Karpas-422 (cell line): ENCODE measurements around the gene TOPORS. TPM values are rescaled to one million over a fixed set of nuclear protein-coding genes. Genes with fewer than 3 reads are reported as not detected.

ENCODE experiments used
- DNase-seq: peaks from one replicate; pipeline ENCODE4 v3.0.0-alpha.2; 2015
- H2AFZ ChIP-seq: fragments of 200-600 bp; sonication (generic); 2 replicates; pipeline ENCODE4 v1.6.1; 2014; ENCODE audit warnings: antibody characterized with exemption, low read length, mixed read lengths
- H3K27ac ChIP-seq: fragments of 200-600 bp; sonication (generic); 2 replicates; pipeline ENCODE4 v1.5.1; 2014; ENCODE audit warnings: mild to moderate bottlenecking, low read length, moderate library complexity
- H3K27me3 ChIP-seq: fragments of 200-600 bp; sonication (generic); 2 replicates; pipeline ENCODE4 v1.6.1; 2014; ENCODE audit warnings: low read length, mixed read lengths
- H3K36me3 ChIP-seq: fragments of 200-600 bp; sonication (generic); 2 replicates; pipeline ENCODE4 v1.6.1; 2014; ENCODE audit warnings: low read length, mixed read lengths; ENCODE audit not compliant: insufficient read depth
- H3K4me1 ChIP-seq: fragments of 200-600 bp; sonication (generic); 2 replicates; pipeline ENCODE4 v1.6.1; 2014; ENCODE audit warnings: mild to moderate bottlenecking, low read length, mixed read lengths
- H3K4me2 ChIP-seq: fragments of 200-600 bp; sonication (generic); 2 replicates; pipeline ENCODE4 v1.6.1; 2014; ENCODE audit warnings: low read length, low read depth, mild to moderate bottlenecking; ENCODE audit not compliant: poor library complexity, severe bottlenecking
- H3K4me3 ChIP-seq: fragments of 200-600 bp; sonication (generic); 2 replicates; pipeline ENCODE4 v1.5.1; 2014; ENCODE audit warnings: mild to moderate bottlenecking, antibody characterized with exemption, low read length, mixed read lengths
- H3K79me2 ChIP-seq: fragments of 200-600 bp; sonication (generic); 2 replicates; pipeline ENCODE4 v1.6.1; 2014; ENCODE audit warnings: mild to moderate bottlenecking, low read length, mixed read lengths
- H3K9ac ChIP-seq: fragments of 200-600 bp; sonication (generic); 2 replicates; pipeline ENCODE4 v1.6.0; 2014; ENCODE audit warnings: low read length
- H3K9me2 ChIP-seq: fragments of 200-600 bp; sonication (generic), shearing (Covaris generic); replicated peaks from 2 replicates; pipeline ENCODE4 v1.6.0; 2014; ENCODE audit warnings: mild to moderate bottlenecking, low read length, moderate library complexity; ENCODE audit not compliant: insufficient read depth
- H3K9me3 ChIP-seq: fragments of 300-700, 200-600 bp; sonication (generic); 2 replicates; pipeline ENCODE4 v1.6.1; 2014; ENCODE audit warnings: low read length, mixed read lengths
- H4K20me1 ChIP-seq: fragments of 200-600 bp; sonication (generic); 2 replicates; pipeline ENCODE4 v1.6.1; 2014; ENCODE audit warnings: mild to moderate bottlenecking, antibody characterized with exemption, low read length, low read depth; ENCODE audit not compliant: insufficient read depth
- total RNA-seq: library from RNA; depleted of rRNA; stranded (reverse); fragments of >200 nt; shearing (Covaris generic); gene quantifications from 2 replicates; pipeline ENCODE4 v1.2.3, GENCODE V29; 2014; ENCODE audit warnings: low replicate concordance

The TOPORS gene
- total RNA-seq, 1 experiment from 2014 or later = 21.2 TPM

- DNase-seq = peak; percentile 99
- peaks cover 22% of the 10 kb centered on the region for H3K4me1 ChIP-seq
- H3K4me3 ChIP-seq = peak within 1 kb of the TSS; percentile 98
- peak within 1 kb of the TSS; percentile 74 for H3K27ac ChIP-seq
- H3K79me2 ChIP-seq = peaks cover 43% of the 10 kb centered on the region
- no peaks in the 10 kb centered on the region for H3K27me3 ChIP-seq
- no peaks in the 10 kb centered on the region for H3K9me3 ChIP-seq
- H3K9ac ChIP-seq = peak within 1 kb of the TSS; percentile 97
- no peaks in the 10 kb centered on the region; the same call in 1 of the 2 replicates for H4K20me1 ChIP-seq
- H3K9me2 ChIP-seq = no peaks in the 10 kb centered on the region
- no peaks in the 10 kb centered on the region; the same call in 1 of the 2 replicates for H3K36me3 ChIP-seq
- peak within 1 kb of the TSS; percentile 78 for H2AFZ ChIP-seq
- peak within 1 kb of the TSS; percentile 77 for H3K4me2 ChIP-seq
These were observed 20.6 kb upstream of the TOPORS start, which contains the start of gene NDUFB6 for GRCh38 chr9:32572900-32573523. NDUFB6 (minus strand) TSS chr9:32573159; CDS start chr9:32573060, 99 bp downstream.

DNA sequence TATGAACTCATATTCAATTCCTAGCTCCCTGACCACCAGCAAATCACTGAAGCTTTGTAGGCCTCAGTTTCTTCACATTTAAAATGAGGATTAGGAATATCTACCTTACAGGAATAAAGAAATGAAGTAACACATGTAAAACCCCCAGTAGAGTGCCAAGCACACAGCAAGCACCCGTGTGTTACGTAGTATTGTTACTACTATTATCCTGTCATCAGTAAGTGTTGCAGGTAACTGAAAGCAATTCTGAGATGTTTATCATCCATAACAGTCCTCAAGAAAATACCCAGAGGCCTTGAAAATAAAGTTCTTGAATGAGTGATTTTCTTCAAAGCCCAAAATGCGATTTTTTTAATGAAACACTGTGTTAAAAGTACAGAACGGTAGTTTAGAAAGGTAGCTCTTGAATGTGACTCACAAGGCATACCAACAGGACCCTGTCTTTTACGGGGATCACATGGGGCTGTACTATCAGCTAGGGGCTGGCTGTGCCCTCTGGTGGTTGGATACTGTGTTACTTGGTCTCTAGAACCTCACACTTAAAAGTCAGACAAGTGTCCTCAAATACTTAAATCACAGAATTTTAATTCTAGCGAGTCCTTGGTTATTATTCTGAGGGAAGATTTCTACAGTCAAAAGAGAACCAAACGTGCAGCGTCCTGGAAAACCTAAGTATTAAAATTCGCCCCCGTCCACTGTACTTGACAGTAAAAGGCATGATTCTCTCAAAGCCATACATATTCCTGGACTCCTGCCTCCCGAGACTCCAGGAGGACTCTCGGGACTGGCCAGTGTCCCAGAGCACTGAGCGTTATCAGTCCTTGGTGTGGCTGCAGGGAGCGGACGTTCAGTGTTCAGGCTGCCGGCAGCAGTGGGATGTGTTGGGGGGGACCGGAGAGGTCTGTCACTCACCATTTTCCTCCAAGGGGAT is 19.8 kb upstream of the TOPORS start:
- peak overlapping the region; percentile 97 for H3K9ac ChIP-seq
- no peaks in the 10 kb centered on the region for H3K9me2 ChIP-seq
- H3K4me2 ChIP-seq = peak overlapping the region; percentile 77
- no peaks in the 10 kb centered on the region for H3K9me3 ChIP-seq
- H3K36me3 ChIP-seq = peaks cover 4% of the 10 kb centered on the region; the same call in 1 of the 2 replicates
- H3K4me1 ChIP-seq = peaks cover 22% of the 10 kb centered on the region
- H2AFZ ChIP-seq = peak overlapping the region; percentile 78
- H3K27me3 ChIP-seq = no peaks in the 10 kb centered on the region
- peaks cover 50% of the 10 kb centered on the region for H3K79me2 ChIP-seq
- peak overlapping the region; percentile 74 for H3K27ac ChIP-seq
- no peaks in the 10 kb centered on the region; the same call in 1 of the 2 replicates for H4K20me1 ChIP-seq
- DNase-seq = peak; percentile 93
- peak overlapping the region; percentile 98 for H3K4me3 ChIP-seq

GRCh38 chr9:32570262-32570661 is 17.9 kb upstream of the TOPORS start:
- H4K20me1 ChIP-seq = no peaks in the 10 kb centered on the region; the same call in 1 of the 2 replicates

GRCh38 chr9:32566770-32567169 is 14.4 kb upstream of the TOPORS start:
- peaks cover 6% of the 10 kb centered on the region; the same call in 1 of the 2 replicates for H3K36me3 ChIP-seq
- DNase-seq = no peak
- no peak overlapping the region for H3K4me3 ChIP-seq
- H3K27ac ChIP-seq = no peak overlapping the region
- H3K4me2 ChIP-seq = no peak overlapping the region
- H2AFZ ChIP-seq = no peak overlapping the region
- no peaks in the 10 kb centered on the region for H3K9me3 ChIP-seq
- no peak overlapping the region for H3K9ac ChIP-seq
- no peaks in the 10 kb centered on the region for H3K27me3 ChIP-seq
- H3K9me2 ChIP-seq = no peaks in the 10 kb centered on the region
- H3K79me2 ChIP-seq = peaks cover 86% of the 10 kb centered on the region
- no peaks in the 10 kb centered on the region for H4K20me1 ChIP-seq
- peaks cover 12% of the 10 kb centered on the region for H3K4me1 ChIP-seq

More at GRCh38 chr9:32570262-32570661, 17.9 kb upstream of the TOPORS start:
- Histone ChIP-seq H2AFZ (no peak overlapping the region), H3K27me3 (no peaks in the 10 kb centered on the region), H3K27ac (no peak overlapping the region), H3K4me1 (peaks cover 22% of the 10 kb centered on the region), H3K79me2 (peaks cover 67% of the 10 kb centered on the region), H3K4me3 (no peak overlapping the region), H3K9me2 (no peaks in the 10 kb centered on the region), H3K9ac (no peak overlapping the region), H3K9me3 (no peaks in the 10 kb centered on the region), H3K4me2 (no peak overlapping the region), H3K36me3 (peaks cover 4% of the 10 kb centered on the region; the same call in 1 of the 2 replicates)
- DNase-seq = no peak

- Histone ChIP-seq H3K79me2 (peaks cover 86% of the 10 kb centered on the region), H3K27ac (no peak overlapping the region), H3K27me3 (no peaks in the 10 kb centered on the region)
These were observed 13.6 kb upstream of the TOPORS start for GRCh38 chr9:32565967-32566366.

GRCh38 chr9:32558408-32558934 is 6.1 kb upstream of the TOPORS start:
- DNase-seq = no peak
- Histone ChIP-seq H4K20me1 (no peaks in the 10 kb centered on the region), H3K79me2 (peaks cover 87% of the 10 kb centered on the region), H3K36me3 (peaks cover 3% of the 10 kb centered on the region; the same call in 1 of the 2 replicates), H3K9me3 (no peaks in the 10 kb centered on the region), H3K4me2 (no peak overlapping the region), H2AFZ (no peak overlapping the region), H3K9ac (no peak overlapping the region), H3K9me2 (no peaks in the 10 kb centered on the region), H3K27ac (no peak overlapping the region), H3K27me3 (no peaks in the 10 kb centered on the region), H3K4me3 (no peak overlapping the region), H3K4me1 (peaks cover 33% of the 10 kb centered on the region)

More at GRCh38 chr9:32565967-32566366, 13.6 kb upstream of the TOPORS start:
- H3K9ac ChIP-seq = no peak overlapping the region
- peaks cover 6% of the 10 kb centered on the region; the same call in 1 of the 2 replicates for H3K36me3 ChIP-seq
- H3K4me2 ChIP-seq = no peak overlapping the region
- DNase-seq = no peak
- no peak overlapping the region for H3K4me3 ChIP-seq
- H3K9me2 ChIP-seq = no peaks in the 10 kb centered on the region
- H2AFZ ChIP-seq = no peak overlapping the region
- H3K9me3 ChIP-seq = no peaks in the 10 kb centered on the region
- peaks cover 4% of the 10 kb centered on the region for H3K4me1 ChIP-seq
- no peaks in the 10 kb centered on the region for H4K20me1 ChIP-seq

- Histone ChIP-seq H3K4me2 (peak overlapping the region; percentile 90), H3K27me3 (no peaks in the 10 kb centered on the region), H3K27ac (peak overlapping the region; percentile 84; the same call in 1 of the 2 replicates), H3K9me3 (no peaks in the 10 kb centered on the region), H3K36me3 (no peaks in the 10 kb centered on the region), H3K4me1 (peaks cover 42% of the 10 kb centered on the region), H3K9ac (no peak overlapping the region), H3K4me3 (no peak overlapping the region), H2AFZ (no peak overlapping the region), H3K79me2 (peaks cover 76% of the 10 kb centered on the region), H4K20me1 (peaks cover 10% of the 10 kb centered on the region), H3K9me2 (no peaks in the 10 kb centered on the region)
- no peak for DNase-seq
These were observed 2.2 kb upstream of the TOPORS start for GRCh38 chr9:32554591-32554990.
